Stimulated activated CD4-positive, alpha-beta T cell treated with anti-CD3 and anti-CD28 coated beads, Interleukin-4, amount 100 ng/mL, for 48 hours (primary cell): ENCODE results near the gene MACF1.
"Not testable (repeated sequence)": the region's sequence is repeated elsewhere in the genome, so short reads cannot be mapped to it uniquely, and the experiment has no call there.

Experiments
- DNase-seq, 2 donors: peaks; one replicate each; pipeline ENCODE4 v3.0.0-alpha.2; 2020; ENCODE audit warnings: low read depth in 2 of 2

MACF1 gene

GRCh38 chr1:39512234-39512847 is 307.8 kb downstream of the MACF1 start:
- DNase-seq = not testable (repeated sequence)

- not testable (repeated sequence) for DNase-seq
These were observed 310.2 kb downstream of the MACF1 start for GRCh38 chr1:39514710-39515124.

- not testable (repeated sequence) for DNase-seq
These were observed 310.9 kb downstream of the MACF1 start for GRCh38 chr1:39515131-39516086.

GRCh38 chr1:39516841-39517240 is 312.3 kb downstream of the MACF1 start:
- DNase-seq = not testable (repeated sequence)

GRCh38 chr1:39517936-39518335 is 313.4 kb downstream of the MACF1 start:
- DNase-seq = not testable (repeated sequence)

GRCh38 chr1:39519376-39519775 is 314.9 kb downstream of the MACF1 start:
- DNase-seq = not testable (repeated sequence)

GRCh38 chr1:39522221-39522620 is 317.7 kb downstream of the MACF1 start:
- not testable (repeated sequence) for DNase-seq

- DNase-seq = no peak
These were observed 318.4 kb downstream of the MACF1 start for GRCh38 chr1:39522661-39523567.

GRCh38 chr1:39524171-39524570 is 319.7 kb downstream of the MACF1 start:
- DNase-seq = no peak

GRCh38 chr1:39524591-39525365 is 320.3 kb downstream of the MACF1 start:
- no peak for DNase-seq

GRCh38 chr1:39525366-39526165 is 321.1 kb downstream of the MACF1 start:
- no peak for DNase-seq

- no peak for DNase-seq
These were observed 322.1 kb downstream of the MACF1 start for GRCh38 chr1:39526466-39527189.

- DNase-seq = not testable (repeated sequence)
These were observed 322.7 kb downstream of the MACF1 start for GRCh38 chr1:39527190-39527579.

- no peak for DNase-seq
These were observed 323.6 kb downstream of the MACF1 start for GRCh38 chr1:39528082-39528481.

GRCh38 chr1:39529901-39530535 is 325.5 kb downstream of the MACF1 start:
- no peak for DNase-seq

GRCh38 chr1:39531526-39531925 is 327.0 kb downstream of the MACF1 start:
- DNase-seq = no peak

- no peak for DNase-seq
These were observed 328.9 kb downstream of the MACF1 start for GRCh38 chr1:39533442-39533841.
